ENCODE results near the gene TNRC6C. TPM values are rescaled to one million over a fixed set of nuclear protein-coding genes. Genes with fewer than 3 reads are reported as not detected.
A peak's percentile ranks its signal among the peaks of the same experiment; 100 is the strongest.

The TNRC6C gene
- total and polyA plus RNA-seq, 9 of the 15 experiments (the other 6 are each of a cell fraction or from before 2014, with no cell fraction given), result 0.20 to 4.9 (median 2.3) TPM

- Histone ChIP-seq H3K27me3 (ENCODE audit: control insufficient read depth in 2 of 2, insufficient read depth in 2 of 2, low read length in 2 of 2) (peaks cover 26 to 36% of the 10 kb centered on the region in 2 experiments; a peak in 4 of 5 replicates), H3K4me2 (ENCODE audit: insufficient read depth, low read length) (peak overlapping the region; percentile 74), H4K20me1 (replicated peaks; ENCODE audit: control insufficient read depth, insufficient read depth, low read length) (peaks cover 22% of the 10 kb centered on the region), H3K27ac (ENCODE audit: extremely low read depth, low read depth, low read length) (no peak overlapping the region), H2AFZ (ENCODE audit: low read depth, low read length) (peak overlapping the region; percentile 28; the same call in 1 of the 2 replicates), H3K4me3 (peak overlapping the region; percentile 59), H3K9me3 (replicated peaks; ENCODE audit: control insufficient read depth, insufficient read depth, low read depth, low read length) (no peaks in the 10 kb centered on the region), H3K9ac (ENCODE audit: insufficient read depth in 1 of 2, low read depth in 2 of 2, low read length in 2 of 2) (peak overlapping the region; percentile 20 to 90; a peak in 3 of 4 replicates), H3K4me1 (replicated peaks in 1 of 2; ENCODE audit: control insufficient read depth in 2 of 2, insufficient read depth in 2 of 2, low read length in 2 of 2) (peaks cover 19% of the 10 kb centered on the region in 2 experiments; a peak in 4 of 5 replicates), H3K36me3 (ENCODE audit: control insufficient read depth, insufficient read depth, low read length) (no peaks in the 10 kb centered on the region), H3K79me2 (ENCODE audit: control insufficient read depth, insufficient read depth, low read length) (peaks cover 35% of the 10 kb centered on the region), H3K9me1 (ENCODE audit: control insufficient read depth, insufficient read depth, low read length) (no peaks in the 10 kb centered on the region)
- BruUV-seq (replicated peaks), result no TSS peak
- POLR2A ChIA-PET, result interaction anchor here (0.7 to 1.2 kb wide), 8 partner anchors 11 to 434 kb away, joined by 3 to 6 read pairs (median 4); no protein-coding TSS in a partner anchor
- DNase-seq (ENCODE audit: extremely low read depth in 1 of 4, low spot score in 3 of 4) (peak in 3 of 4 experiments; percentile 20 to 65 (median 48)), ATAC-seq (no peak), FAIRE-seq (peak; percentile 57)
- in situ Hi-C loops (cut with MboI), result no loop called here
- WGBS (ENCODE audit: insufficient coverage, low coverage, missing lambda C conversion rate), result 0% methylated on average over 66 of the region's 92 CpGs
- intact Hi-C loops (cut with micrococcal nuclease), result no loop called here
- CTCF ChIA-PET (ENCODE audit: low intra/inter-chr PET ratio), result no interaction called here
- TF ChIP-seq BCOR (IDR thresholded peaks at IDR 0.05) (peak; percentile 78), RBFOX2 (IDR thresholded peaks at IDR 0.05; ENCODE audit: low read depth, low read length) (peak; percentile 66), SUPT5H (IDR thresholded peaks at IDR 0.05) (no peak), ZFPM2 (CRISPR knock-in tag; IDR thresholded peaks at IDR 0.05) (no peak), USF2 (CRISPR knock-in tag; IDR thresholded peaks at IDR 0.05) (no peak), ARID1B (IDR thresholded peaks at IDR 0.05) (peak; percentile 15; the same call in 1 of the 2 replicates), CTBP1 (IDR thresholded peaks at IDR 0.05; ENCODE audit: borderline replicate concordance) (peak; percentile 69; the same call in 1 of the 2 replicates), GATAD2B (IDR thresholded peaks at IDR 0.05; ENCODE audit: borderline replicate concordance) (0 out of 2 replicates have a peak, but pooled peaks have one; percentile 25), SAP30 (IDR thresholded peaks at IDR 0.05; ENCODE audit: borderline replicate concordance, insufficient read depth, low read depth, low read length, poor library complexity, severe bottlenecking) (peak; percentile 26), CC2D1A (IDR thresholded peaks at IDR 0.05) (no peak), KDM5B (IDR thresholded peaks at IDR 0.05; ENCODE audit: insufficient replicate concordance, low read depth, low read length) (peak; percentile 53), RBBP5 (IDR thresholded peaks at IDR 0.05; ENCODE audit: borderline replicate concordance, insufficient read depth, low read length, poor library complexity, severe bottlenecking) (peak; percentile 57), E2F6 (IDR thresholded peaks at IDR 0.05; ENCODE audit: borderline replicate concordance in 1 of 2, extremely low read depth in 1 of 2, insufficient read depth in 1 of 2, insufficient read length in 1 of 2, low read depth in 1 of 2, low read length in 1 of 2, poor library complexity in 1 of 2, severe bottlenecking in 1 of 2) (peak in 1 of 2 experiments; percentile 71), CXXC5 (CRISPR knock-in tag; IDR thresholded peaks at IDR 0.05) (peak; percentile 75), SMARCE1 (IDR thresholded peaks at IDR 0.05) (peak; percentile 29; the same call in 1 of the 2 replicates), L3MBTL2 (IDR thresholded peaks at IDR 0.05) (0 out of 2 replicates have a peak, but pooled peaks have one; percentile 87), KDM2B (CRISPR knock-in tag; IDR thresholded peaks at IDR 0.05) (peak; percentile 88)
Measured at GRCh38 chr17:77959126-77959925, 823 bp downstream of the TNRC6C start.
